HepG2 (cell line): ENCODE results near the gene BUD23. TPM values are rescaled to one million over a fixed set of nuclear protein-coding genes. Genes with fewer than 3 reads are reported as not detected.

Experiments used
- BRCA1 ChIP-seq: sonication (generic); formaldehyde crosslinking; IDR thresholded peaks from 2 replicates; pipeline ENCODE4 v1.4.0; 2020; ENCODE audit warnings: missing genetic modification reagents
- EEA1 ChIP-seq: sonication (generic); formaldehyde crosslinking; IDR thresholded peaks from 2 replicates; pipeline ENCODE4 v1.5.1; 2020; ENCODE audit warnings: mild to moderate bottlenecking, missing genetic modification reagents, borderline replicate concordance
- HNRNPK ChIP-seq: fragments of 200-400 bp; formaldehyde crosslinking; IDR thresholded peaks from 2 replicates; pipeline ENCODE4 v1.6.1; 2018; ENCODE audit warnings: low read length, low read depth, moderate library complexity, mild to moderate bottlenecking; ENCODE audit not compliant: poor library complexity, severe bottlenecking
- ISX ChIP-seq: sonication (generic); formaldehyde crosslinking; conservative IDR thresholded peaks from 2 replicates; pipeline ENCODE4 v1.5.0; 2020; ENCODE audit warnings: missing genetic modification reagents
- KAT8 ChIP-seq: IDR thresholded peaks from 2 replicates; pipeline ENCODE4 v1.6.1; 2016; ENCODE audit warnings: missing genetic modification reagents, missing compliant biosample characterization
- KDM5A ChIP-seq: fragments of 200-600 bp; sonication (generic); IDR thresholded peaks from 2 replicates; pipeline ENCODE4 v1.7.0; 2018; ENCODE audit warnings: antibody characterized with exemption, mild to moderate bottlenecking, low read length, borderline replicate concordance
- MAFK ChIP-seq, 2 experiments: IDR thresholded peaks in 1 of 2; conservative IDR thresholded peaks in 1 of 2; 2 replicates each; pipeline ENCODE4 v1.6.1; 2011; ENCODE audit warnings: improper control_type of control experiment in 2 of 2, low read length in 2 of 2
- RFXANK ChIP-seq: IDR thresholded peaks from 2 replicates; pipeline ENCODE4 v1.6.1; 2016
- SMAD3 ChIP-seq: sonication (generic); formaldehyde crosslinking; IDR thresholded peaks from 2 replicates; pipeline ENCODE4 v1.4.0; 2020; ENCODE audit warnings: missing genetic modification reagents
- SNAPC2 ChIP-seq: sonication (generic); formaldehyde crosslinking; IDR thresholded peaks from 2 replicates; pipeline ENCODE4 v1.8.1; 2022; ENCODE audit warnings: mild to moderate bottlenecking, missing genetic modification reagents
- SOX6 ChIP-seq, 2 experiments: fragments of 450-650 bp in 1 of 2; sonication (generic) in 1 of 2; formaldehyde crosslinking in 1 of 2; IDR thresholded peaks; 2 replicates each; pipeline versions ENCODE4 v1.4.0 to v1.6.1; 2017 to 2020; ENCODE audit warnings: antibody characterized with exemption in 1 of 2, mild to moderate bottlenecking in 1 of 2, missing genetic modification reagents in 1 of 2
- SRSF4 ChIP-seq: fragments of 200-400 bp; formaldehyde crosslinking; IDR thresholded peaks from one replicate; pipeline ENCODE4 v1.6.1; 2018; ENCODE audit warnings: mild to moderate bottlenecking, low read depth, low read length, moderate library complexity; ENCODE audit not compliant: poor library complexity, severe bottlenecking
- TCF7L2 ChIP-seq: IDR thresholded peaks from 2 replicates; pipeline ENCODE4 v1.6.1; 2011; ENCODE audit warnings: mild to moderate bottlenecking, low read depth, low read length, moderate library complexity
- XRCC5 ChIP-seq: fragments of 200-400 bp; formaldehyde crosslinking; optimal IDR thresholded peaks from 2 replicates; pipeline ENCODE3; 2017; ENCODE audit warnings: mild to moderate bottlenecking, low read length
- ZKSCAN5 ChIP-seq: sonication (generic); formaldehyde crosslinking; IDR thresholded peaks from 2 replicates; pipeline ENCODE4 v1.5.1; 2020; ENCODE audit warnings: mild to moderate bottlenecking, missing genetic modification reagents
- ZKSCAN8 ChIP-seq: IDR thresholded peaks from 2 replicates; pipeline ENCODE4 v1.6.1; 2016; ENCODE audit warnings: borderline replicate concordance, missing genetic modification reagents, missing compliant biosample characterization
- ZNF605 ChIP-seq: sonication (generic); formaldehyde crosslinking; IDR thresholded peaks from 2 replicates; pipeline ENCODE4 v1.8.0; 2022; ENCODE audit warnings: mild to moderate bottlenecking, missing genetic modification reagents
- polyA plus RNA-seq, 8 experiments: library from polyadenylated mRNA; depleted of rRNA in 3 of 8; stranded (reverse) in 7 of 8; unstranded in 1 of 8; fragments of >200 nt; fragmentation: Illumina TruSeq in 4 of 8; extraction: Trizol in 4 of 8; gene quantifications; 2 replicates each; pipeline versions ENCODE4 v1.2.1 to v1.2.3, GENCODE V29; 2011 to 2016; ENCODE audit warnings: low read depth in 4 of 8, missing spikeins in 1 of 8, mixed read lengths in 1 of 8; ENCODE audit not compliant: insufficient read depth in 1 of 8
- total RNA-seq, 5 experiments: library from RNA; depleted of rRNA; stranded (reverse); fragments of >200 nt; fragmentation: Illumina TruSeq; extraction: Trizol; gene quantifications; 2 replicates each; pipeline ENCODE4 v1.2.3, GENCODE V29; 2016; ENCODE audit warnings: low read depth in 1 of 5
- TF ChIP-seq, protein P1 (sequence below): sonication (generic); formaldehyde crosslinking; IDR thresholded peaks from 2 replicates; pipeline ENCODE4 v1.4.0; 2020; ENCODE audit warnings: mild to moderate bottlenecking, missing genetic modification reagents
- TF ChIP-seq, protein P2 (sequence below): sonication (generic); formaldehyde crosslinking; IDR thresholded peaks from 2 replicates; pipeline ENCODE4 v1.5.0; 2020; ENCODE audit warnings: mild to moderate bottlenecking, missing genetic modification reagents, borderline replicate concordance
- TF ChIP-seq, protein P3 (sequence below): sonication (generic); formaldehyde crosslinking; IDR thresholded peaks from 2 replicates; pipeline ENCODE4 v1.4.0; 2020; ENCODE audit warnings: missing genetic modification reagents
- TF ChIP-seq, protein P4 (sequence below): sonication (generic); formaldehyde crosslinking; IDR thresholded peaks from 2 replicates; pipeline ENCODE4 v1.9.0; 2021; ENCODE audit warnings: missing genetic modification reagents, borderline replicate concordance

BUD23 gene
- total and polyA plus RNA-seq, 2 of the 13 experiments (the other 11 are each of a cell fraction or from before 2014, with no cell fraction given): 47.5 to 54.5 TPM

DNA sequence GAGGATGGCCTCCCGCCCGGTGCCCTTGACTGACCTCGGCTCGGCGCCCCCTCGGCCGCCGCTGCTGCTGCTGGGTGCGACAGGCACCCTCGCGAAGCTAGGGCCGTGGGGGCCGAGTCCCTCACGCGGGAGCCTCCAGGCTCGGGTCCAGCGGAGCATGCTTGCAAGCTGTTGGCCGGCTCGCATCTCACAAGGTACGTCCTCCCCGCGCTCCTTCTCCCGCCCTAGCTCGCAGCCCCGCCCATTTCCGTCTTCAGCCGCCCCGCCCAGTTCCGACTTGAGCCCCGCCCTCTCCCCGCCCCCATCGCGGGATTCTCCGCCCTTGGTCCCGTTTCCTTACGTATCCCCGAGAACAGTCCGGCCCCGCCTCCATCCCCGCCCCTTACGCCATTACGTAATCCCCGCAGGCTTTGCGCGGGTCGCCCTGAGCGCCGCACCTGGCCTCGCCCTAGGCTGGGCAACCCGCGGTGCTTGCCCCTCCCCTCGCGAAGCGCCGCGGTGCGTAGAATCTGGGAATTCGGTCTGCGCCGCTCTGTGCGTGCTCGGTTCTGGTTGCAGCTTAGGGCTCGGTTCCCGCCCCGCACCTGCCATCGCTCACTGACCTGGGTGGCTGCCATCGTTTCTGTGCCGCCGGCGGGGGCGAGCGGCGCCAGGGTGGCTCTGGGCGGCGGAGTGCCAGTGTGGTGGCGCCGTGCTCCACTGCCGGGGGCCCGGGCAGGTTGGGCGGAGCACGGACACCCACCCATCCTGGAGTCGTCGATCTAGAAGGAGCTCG, 55.4 kb downstream of the BUD23 start, which contains the start of gene ABHD11 (continued):
- no peak for TF ChIP-seq SRSF4
- TF ChIP-seq SMAD3 (CRISPR knock-in tag): peak; percentile 30; the same call in 1 of the 2 replicates
- peak; percentile 81 for TF ChIP-seq ZNF605
- TF ChIP-seq KDM5A: no peak; the same call in 1 of the 2 replicates
- no peak for TF ChIP-seq BRCA1 (CRISPR knock-in tag)
- TF ChIP-seq XRCC5: peak; percentile 29
- TF ChIP-seq RFXANK (CRISPR knock-in tag): 0 out of 2 replicates have a peak, but pooled peaks have one; percentile 35
- no peak for TF ChIP-seq MAFK (conservative IDR thresholded peaks at IDR 0.05 in 1 of 2, IDR thresholded peaks at IDR 0.05 in 1 of 2; ENCODE audit: low read length in 2 of 2)
- no peak for TF ChIP-seq ZKSCAN5 (CRISPR knock-in tag)
- peak; percentile 66; the same call in 1 of the 2 replicates for TF ChIP-seq KAT8 (CRISPR knock-in tag)
- TF ChIP-seq ZKSCAN8: peak; percentile 41
- TF ChIP-seq, protein P1, sequence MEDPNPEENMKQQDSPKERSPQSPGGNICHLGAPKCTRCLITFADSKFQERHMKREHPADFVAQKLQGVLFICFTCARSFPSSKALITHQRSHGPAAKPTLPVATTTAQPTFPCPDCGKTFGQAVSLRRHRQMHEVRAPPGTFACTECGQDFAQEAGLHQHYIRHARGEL (CRISPR knock-in tag): peak; percentile 86; the same call in 1 of the 2 replicates
- TF ChIP-seq, protein P2, sequence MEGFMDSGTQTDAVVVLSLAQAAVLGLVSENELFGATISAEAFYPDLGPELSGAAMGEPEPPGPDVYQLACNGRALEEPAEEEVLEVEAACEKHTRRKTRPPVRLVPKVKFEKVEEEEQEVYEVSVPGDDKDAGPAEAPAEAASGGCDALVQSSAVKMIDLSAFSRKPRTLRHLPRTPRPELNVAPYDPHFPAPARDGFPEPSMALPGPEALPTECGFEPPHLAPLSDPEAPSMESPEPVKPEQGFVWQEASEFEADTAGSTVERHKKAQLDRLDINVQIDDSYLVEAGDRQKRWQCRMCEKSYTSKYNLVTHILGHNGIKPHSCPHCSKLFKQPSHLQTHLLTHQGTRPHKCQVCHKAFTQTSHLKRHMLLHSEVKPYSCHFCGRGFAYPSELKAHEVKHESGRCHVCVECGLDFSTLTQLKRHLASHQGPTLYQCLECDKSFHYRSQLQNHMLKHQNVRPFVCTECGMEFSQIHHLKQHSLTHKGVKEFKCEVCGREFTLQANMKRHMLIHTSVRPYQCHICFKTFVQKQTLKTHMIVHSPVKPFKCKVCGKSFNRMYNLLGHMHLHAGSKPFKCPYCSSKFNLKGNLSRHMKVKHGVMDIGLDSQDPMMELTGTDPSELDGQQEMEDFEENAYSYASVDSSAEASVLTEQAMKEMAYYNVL (CRISPR knock-in tag): 0 out of 2 replicates have a peak, but pooled peaks have one; percentile 63
- peak; percentile 58 for TF ChIP-seq HNRNPK
- TF ChIP-seq, protein P3, sequence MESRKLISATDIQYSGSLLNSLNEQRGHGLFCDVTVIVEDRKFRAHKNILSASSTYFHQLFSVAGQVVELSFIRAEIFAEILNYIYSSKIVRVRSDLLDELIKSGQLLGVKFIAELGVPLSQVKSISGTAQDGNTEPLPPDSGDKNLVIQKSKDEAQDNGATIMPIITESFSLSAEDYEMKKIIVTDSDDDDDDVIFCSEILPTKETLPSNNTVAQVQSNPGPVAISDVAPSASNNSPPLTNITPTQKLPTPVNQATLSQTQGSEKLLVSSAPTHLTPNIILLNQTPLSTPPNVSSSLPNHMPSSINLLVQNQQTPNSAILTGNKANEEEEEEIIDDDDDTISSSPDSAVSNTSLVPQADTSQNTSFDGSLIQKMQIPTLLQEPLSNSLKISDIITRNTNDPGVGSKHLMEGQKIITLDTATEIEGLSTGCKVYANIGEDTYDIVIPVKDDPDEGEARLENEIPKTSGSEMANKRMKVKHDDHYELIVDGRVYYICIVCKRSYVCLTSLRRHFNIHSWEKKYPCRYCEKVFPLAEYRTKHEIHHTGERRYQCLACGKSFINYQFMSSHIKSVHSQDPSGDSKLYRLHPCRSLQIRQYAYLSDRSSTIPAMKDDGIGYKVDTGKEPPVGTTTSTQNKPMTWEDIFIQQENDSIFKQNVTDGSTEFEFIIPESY (CRISPR knock-in tag): no peak; the same call in 1 of the 2 replicates
- TF ChIP-seq TCF7L2: no peak
- 0 out of 2 replicates have a peak, but pooled peaks have one; percentile 47 for TF ChIP-seq SNAPC2 (CRISPR knock-in tag)
- TF ChIP-seq, protein P4, sequence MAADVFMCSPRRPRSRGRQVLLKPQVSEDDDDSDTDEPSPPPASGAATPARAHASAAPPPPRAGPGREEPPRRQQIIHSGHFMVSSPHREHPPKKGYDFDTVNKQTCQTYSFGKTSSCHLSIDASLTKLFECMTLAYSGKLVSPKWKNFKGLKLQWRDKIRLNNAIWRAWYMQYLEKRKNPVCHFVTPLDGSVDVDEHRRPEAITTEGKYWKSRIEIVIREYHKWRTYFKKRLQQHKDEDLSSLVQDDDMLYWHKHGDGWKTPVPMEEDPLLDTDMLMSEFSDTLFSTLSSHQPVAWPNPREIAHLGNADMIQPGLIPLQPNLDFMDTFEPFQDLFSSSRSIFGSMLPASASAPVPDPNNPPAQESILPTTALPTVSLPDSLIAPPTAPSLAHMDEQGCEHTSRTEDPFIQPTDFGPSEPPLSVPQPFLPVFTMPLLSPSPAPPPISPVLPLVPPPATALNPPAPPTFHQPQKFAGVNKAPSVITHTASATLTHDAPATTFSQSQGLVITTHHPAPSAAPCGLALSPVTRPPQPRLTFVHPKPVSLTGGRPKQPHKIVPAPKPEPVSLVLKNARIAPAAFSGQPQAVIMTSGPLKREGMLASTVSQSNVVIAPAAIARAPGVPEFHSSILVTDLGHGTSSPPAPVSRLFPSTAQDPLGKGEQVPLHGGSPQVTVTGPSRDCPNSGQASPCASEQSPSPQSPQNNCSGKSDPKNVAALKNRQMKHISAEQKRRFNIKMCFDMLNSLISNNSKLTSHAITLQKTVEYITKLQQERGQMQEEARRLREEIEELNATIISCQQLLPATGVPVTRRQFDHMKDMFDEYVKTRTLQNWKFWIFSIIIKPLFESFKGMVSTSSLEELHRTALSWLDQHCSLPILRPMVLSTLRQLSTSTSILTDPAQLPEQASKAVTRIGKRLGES (CRISPR knock-in tag): no peak
- TF ChIP-seq ISX (CRISPR knock-in tag): no peak
- no peak for TF ChIP-seq EEA1 (CRISPR knock-in tag)
- no peak for TF ChIP-seq SOX6 (IDR thresholded peaks at IDR 0.05)
- TF ChIP-seq SOX6 (CRISPR knock-in tag; IDR thresholded peaks at IDR 0.05): peak; percentile 71; the same call in 1 of the 2 replicates
